Stimulated activated CD4-positive, alpha-beta T cell treated with anti-CD3 and anti-CD28 coated beads, Interleukin-2, amount 100 ng/mL, for 24 hours (primary cell): ENCODE data around the gene WDR27.

ENCODE experiments used
- DNase-seq, 2 donors: peaks; one replicate each; pipeline ENCODE4 v3.0.0-alpha.2; 2020

Gene WDR27

DNA sequence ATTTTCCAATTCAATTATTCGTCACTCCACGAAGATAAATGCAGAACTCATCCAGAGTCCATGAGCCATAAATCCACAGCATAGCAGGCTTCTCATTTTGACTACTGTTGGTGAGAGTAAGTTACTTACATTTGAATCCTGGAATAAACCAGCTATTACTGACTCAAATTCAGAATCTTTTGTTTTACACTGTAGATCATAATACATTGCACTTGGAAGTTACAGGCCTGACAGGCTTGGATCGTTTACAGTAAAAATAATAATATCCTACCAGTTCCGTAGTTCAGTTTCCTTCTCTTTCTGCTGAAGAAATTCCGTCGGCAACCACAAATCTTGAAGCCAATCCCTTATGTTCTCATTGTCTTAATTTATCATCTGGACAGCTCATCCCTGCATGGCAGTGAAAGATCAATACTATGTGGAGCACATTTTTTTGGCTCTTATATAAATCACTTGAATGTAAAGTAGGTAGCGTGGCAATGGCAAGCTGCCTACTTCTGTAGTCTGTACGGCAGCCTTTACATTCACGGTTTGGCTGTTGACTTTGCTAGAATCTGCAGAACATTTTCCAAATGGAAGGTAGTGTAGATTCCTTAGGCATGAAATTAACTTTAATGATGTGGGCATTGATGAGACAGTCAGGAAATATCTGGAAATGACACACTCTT lies 142.9 kb downstream of the WDR27 start:
- no peak for DNase-seq

GRCh38 chr6:169558378-169558773 lies 143.5 kb downstream of the WDR27 start:
- no peak for DNase-seq

DNA sequence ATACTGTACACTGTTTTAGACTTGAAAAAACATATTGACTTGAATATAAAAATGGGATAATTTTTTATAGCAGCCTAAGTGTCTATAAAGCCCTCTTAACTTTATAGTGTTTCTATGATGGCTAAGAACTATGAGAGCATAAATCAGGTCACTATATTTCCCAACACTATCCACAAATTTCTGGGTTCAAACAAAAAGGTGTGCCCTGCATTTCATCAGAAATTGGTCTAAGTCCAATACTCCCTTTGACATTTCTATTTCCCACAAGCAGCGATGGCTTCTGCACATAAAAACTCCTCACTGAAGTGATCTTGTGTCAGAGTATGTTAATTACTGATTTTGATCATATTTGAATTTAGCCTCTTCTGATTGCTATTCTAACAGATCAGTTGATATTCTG lies 143.9 kb downstream of the WDR27 start:
- no peak for DNase-seq

DNA sequence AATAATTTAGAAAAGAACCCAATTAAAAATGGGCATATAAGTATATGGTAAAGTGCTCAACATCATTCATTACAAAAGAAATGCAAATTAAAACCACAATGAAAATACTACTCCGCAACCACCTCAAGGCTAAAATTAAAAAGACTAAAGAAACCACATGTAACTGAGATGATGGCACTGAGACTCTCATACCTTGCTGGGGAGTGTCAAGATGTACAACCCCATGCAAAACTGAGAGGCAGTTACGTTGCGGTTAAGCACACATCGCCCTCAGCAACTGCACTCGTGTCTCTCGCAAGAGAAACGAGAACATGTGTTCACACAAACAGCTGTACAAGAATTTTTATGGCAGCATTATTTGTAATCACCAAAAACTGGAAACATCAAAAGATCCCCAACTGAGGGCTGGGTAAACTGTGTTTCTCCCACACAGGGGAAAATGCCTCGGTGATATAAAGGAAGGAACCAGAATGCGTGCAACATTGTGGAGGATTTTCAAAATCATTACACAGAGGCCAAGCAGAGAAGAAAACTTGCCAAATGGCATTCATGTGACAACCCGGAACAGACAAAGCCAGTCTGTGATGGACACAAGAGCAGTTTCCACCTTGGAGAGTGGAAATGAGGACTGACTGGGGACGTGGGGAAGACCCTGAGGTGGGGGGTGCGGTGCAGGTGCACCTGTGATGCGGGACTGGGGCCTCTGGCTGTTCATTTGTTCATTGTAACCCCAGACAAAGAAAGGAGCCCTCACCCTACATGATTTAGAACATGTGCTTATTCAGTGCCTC lies 144.9 kb downstream of the WDR27 start:
- DNase-seq, result peak; percentile 43 to 46

DNA sequence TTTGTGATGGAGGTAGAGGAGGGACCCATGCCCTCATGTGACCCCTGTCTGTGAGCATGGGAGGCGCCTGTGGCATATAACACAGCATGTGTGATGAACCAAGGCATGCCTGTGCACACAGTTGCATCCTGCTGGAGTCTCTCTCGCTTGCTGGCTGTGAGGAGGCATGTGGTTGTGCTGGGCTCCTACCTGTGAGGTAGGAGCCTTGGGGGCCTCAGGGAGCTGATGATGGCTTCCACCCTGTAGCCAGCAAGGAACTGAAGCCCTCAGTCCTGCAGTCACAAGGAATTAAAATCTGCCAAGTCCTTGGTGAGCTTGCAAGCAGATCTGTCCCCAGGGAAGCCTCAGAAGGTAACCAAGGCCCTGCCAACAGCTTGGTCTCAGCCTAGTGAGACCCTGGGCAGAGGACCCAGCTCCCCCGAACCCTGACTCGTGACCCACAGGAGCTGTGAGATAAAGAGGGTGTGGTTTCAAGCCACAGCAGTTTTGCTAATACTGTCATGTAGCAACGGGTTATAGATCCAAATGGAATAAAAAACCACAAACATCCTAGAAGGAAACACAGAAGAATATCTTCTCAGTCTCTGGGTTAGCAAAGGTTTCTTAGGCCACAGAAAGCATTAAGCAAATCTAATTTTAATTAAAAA lies 145.7 kb downstream of the WDR27 start:
- no peak for DNase-seq

DNA sequence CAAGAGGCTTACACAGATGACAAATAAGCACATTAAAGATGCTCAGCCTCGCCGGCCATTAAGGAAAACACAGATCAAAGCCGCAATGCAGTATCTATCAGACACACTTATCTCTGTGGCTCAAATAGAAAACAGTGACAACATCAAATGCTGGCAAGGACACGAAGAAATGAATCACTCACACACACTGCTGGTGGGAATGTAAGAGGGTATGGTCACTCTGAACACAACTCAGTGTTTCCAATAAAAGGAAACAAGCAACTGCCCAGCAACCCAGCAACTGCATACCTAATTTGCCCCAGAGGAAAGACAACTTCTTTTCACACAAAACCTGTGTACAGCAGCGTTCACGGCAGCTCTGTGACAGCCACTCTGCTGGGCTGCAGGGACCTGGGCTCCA lies 155.8 kb downstream of the WDR27 start:
- no peak for DNase-seq

DNA sequence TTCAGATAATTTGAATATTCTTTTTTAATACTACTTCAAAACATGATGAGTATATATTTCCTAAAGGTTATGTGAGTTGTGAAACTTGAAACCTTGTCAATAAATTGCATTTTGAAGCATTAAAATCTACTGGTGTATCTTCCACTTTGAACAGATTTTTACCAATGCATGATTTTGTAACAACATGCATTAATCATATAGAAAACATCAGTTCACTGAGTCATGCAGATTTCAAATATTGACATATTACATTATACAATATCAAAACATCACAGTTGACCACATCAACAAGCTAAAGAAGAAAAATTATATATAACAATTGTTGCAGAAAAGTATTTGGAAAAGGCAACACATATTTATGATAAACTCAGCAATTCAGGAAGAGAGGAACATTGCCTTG lies 158.1 kb downstream of the WDR27 start:
- no peak for DNase-seq

- no peak for DNase-seq
Observed at GRCh38 chr6:169542491-169542890, 159.3 kb downstream of the WDR27 start.

- DNase-seq, result no peak
Observed at GRCh38 chr6:169539176-169539897, 162.5 kb downstream of the WDR27 start.

DNA sequence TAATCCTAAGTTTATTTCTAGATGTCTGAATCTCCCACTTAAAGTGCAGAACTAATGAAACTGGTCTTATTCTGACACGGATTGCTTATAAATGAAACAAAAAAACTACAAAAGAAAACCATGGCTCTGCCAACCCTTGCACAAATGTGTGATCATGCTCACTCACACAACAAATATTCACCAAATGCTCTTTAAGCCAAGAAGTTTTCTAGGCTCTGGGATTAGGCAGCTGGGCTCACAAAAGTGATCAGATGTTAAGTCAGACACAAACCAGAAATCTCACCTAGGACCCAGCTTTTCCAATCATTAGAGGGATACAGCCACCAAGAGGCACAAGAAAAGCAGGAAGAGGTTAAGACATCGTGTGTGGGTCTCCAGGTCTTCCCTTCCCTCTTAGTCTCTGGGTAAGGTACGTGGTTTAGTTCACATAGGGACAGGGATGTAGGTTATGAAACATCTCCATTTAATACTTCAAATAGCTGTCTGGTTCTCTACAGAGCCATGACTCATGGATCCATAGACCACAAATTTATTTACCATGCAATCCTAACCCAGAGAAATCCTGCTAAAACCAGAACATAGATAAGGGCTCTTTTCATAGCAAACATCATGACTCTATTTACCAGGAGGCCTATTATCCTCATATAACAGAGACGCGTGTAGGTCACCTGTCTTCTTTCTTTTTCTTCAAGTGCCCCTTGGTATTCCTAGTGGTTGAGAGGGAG lies 165.2 kb downstream of the WDR27 start:
- DNase-seq, result no peak

DNA sequence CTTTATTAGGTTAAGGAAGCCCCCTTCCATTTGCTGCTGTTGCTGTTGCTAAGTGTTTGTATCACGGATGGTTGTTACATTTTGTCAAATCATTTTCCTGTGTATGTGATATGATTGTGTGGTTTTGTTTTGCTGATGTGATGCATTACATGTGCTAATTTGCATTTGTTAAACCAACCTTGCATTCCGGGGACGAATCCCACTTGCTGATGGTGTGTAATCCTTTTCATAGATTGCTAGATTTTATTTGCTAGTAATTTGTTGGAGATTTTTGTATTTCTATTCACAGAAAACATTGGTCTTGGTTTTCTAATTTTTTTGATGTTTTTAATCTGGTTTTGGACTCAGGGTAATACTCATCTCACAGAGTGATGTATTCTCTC lies 167.8 kb downstream of the WDR27 start:
- DNase-seq, result no peak

DNA sequence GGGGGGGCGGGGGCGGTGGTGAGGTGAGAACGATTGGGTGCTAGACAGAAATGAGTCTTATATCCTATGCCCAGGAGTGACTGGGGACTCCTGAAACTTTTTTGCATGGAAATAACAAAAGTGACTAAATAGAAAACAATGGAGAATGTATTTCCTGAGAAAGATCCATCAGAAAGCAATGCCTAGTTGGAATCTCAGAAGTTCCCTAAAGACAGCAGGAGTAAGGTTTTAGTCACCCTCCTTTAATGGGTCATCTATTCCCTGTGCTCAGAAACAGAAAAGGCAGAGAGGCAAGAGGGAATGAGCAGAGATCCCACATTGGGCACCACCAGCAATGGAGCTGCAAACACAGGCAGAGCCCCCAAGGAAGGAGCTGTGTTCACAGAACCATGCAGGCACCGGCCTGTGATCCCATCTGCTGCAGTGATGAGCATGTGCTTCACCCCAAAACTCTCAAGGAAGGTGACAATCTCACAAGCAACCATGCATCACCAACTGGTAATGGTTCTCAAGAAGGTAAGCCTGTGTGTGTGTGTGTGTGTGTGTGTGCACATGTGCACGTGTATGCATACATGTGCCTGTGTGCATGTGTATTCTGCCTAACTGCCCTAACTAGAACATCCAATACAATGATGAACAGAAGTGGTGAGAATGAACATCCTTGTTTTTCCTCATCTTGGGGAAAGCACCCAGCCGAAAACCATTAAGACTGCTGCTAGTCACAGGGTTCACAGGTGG lies 168.4 kb downstream of the WDR27 start:
- no peak for DNase-seq

DNA sequence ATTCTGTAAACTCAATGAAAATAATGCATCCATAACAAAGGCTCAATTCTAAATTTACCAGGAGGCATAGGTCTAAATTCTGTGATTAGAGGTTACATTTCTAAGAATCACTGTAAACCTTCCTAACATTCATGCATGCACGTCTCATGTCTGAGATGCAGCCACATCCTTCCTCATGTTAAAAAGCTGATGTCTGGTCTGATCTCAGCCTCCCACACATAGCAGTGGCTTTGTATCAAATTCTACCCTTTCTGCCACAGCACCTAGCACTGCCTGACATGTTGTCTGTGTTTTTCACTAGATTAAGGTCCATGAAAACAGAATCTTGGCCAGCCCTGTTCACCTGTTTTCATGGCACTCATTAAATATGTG lies 171.1 kb downstream of the WDR27 start:
- no peak for DNase-seq

- DNase-seq, result peak; percentile 14 to 21
Observed at GRCh38 chr6:169529931-169530751, 171.7 kb downstream of the WDR27 start.

DNA sequence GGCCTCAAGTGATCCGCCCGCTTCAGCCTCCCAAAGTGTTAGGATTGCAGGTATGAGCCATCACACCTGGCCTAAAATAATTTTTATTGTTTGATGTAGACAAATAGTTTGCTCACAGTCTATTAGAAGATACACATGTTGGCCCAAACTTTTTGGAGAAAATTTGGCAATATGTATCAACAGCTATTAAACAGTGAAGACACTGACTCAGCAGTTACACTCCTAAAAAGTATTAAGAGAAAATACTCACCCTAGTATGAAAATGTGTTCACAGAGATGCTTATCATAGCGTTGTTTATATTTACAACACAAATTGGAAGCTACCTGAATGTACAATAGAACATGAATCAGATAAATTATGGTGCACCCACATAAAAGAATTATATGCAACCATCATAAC lies 173.1 kb downstream of the WDR27 start:
- no peak for DNase-seq

- no peak for DNase-seq
Observed at GRCh38 chr6:169527306-169527705, 174.5 kb downstream of the WDR27 start.

GRCh38 chr6:169521825-169522224 lies 180.0 kb downstream of the WDR27 start:
- no peak for DNase-seq

GRCh38 chr6:169520104-169520503 lies 181.7 kb downstream of the WDR27 start:
- DNase-seq, result no peak

DNA sequence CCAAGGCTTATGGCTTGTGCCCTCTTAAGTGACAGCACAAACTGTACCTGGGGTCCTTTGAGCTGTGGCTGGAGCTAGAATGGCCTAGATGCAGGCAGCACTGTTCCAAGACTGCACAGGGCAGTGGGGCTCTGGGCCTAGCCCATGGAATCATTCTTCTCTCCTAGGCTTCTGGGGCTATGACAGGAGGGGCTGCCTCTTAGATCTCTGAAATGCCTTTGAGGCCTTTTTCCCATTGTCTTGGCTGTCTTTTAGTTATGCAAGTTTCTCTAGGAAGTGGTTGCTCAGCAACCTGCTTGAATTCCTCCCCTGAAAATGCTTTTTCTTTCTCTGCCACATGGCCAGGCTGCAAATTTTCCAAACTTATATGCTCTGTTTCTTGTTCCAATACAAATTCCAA lies 183.4 kb downstream of the WDR27 start:
- DNase-seq, result no peak

GRCh38 chr6:169513478-169514193 lies 188.2 kb downstream of the WDR27 start:
- no peak for DNase-seq
